ENCODE results near the gene ANXA11.
A peak's percentile ranks its signal among the peaks of the same experiment; 100 is the strongest.
"Not testable (repeated sequence)": the region's sequence is repeated elsewhere in the genome, so short reads cannot be mapped to it uniquely, and the experiment has no call there.

ANXA11 gene

DNA sequence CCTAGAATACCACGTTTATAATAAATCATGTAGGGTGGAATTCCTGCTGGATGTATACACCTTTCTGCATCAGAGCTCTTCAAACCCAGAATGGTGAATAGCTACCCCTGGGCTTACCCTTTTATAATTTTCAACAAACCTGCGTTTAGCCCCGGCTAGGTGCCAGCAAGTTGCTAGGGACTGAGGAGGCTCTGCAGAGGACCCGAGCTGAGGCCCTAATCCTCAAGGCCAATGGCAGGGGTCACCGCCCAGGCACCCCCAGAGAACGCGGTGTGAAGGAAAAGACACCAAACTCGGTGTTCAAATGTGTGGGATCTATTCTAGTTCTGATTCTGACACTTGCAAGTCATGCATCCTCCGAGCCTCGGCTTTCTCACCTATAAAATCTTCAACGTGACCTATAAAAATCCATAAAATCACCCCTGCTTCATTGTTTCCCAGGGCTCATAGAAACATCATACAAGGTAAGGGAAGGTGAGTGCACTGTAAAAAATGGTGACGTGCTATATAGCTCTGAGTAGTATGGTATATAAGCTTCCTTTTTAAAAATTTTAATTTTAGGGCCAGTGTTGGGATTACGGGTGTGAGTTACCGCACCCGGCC, 2.5 kb upstream of the ANXA11 start:
- no peak for DNase-seq

DNA sequence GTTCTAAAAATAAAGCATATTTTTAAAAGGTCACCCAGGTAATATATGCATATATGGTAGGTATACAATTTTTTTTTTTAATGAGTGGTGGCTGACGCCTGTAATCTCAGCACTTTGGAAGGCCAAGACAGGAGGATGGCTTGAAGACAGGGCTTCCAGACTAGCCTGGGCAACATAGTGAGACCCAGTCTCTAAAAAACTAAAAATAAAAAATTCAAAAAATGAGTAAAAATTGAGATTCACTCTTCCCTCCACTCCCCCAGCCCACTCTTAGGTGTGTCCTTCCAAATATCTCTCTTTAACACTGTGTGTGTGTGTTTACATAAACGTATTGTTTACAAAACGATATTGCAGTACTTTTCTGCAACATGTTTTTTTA, 929 bp upstream of the ANXA11 start:
- no peak for DNase-seq

- no peak for DNase-seq
These were observed 460 bp downstream of the ANXA11 start for GRCh38 chr10:80204677-80205476.

DNA sequence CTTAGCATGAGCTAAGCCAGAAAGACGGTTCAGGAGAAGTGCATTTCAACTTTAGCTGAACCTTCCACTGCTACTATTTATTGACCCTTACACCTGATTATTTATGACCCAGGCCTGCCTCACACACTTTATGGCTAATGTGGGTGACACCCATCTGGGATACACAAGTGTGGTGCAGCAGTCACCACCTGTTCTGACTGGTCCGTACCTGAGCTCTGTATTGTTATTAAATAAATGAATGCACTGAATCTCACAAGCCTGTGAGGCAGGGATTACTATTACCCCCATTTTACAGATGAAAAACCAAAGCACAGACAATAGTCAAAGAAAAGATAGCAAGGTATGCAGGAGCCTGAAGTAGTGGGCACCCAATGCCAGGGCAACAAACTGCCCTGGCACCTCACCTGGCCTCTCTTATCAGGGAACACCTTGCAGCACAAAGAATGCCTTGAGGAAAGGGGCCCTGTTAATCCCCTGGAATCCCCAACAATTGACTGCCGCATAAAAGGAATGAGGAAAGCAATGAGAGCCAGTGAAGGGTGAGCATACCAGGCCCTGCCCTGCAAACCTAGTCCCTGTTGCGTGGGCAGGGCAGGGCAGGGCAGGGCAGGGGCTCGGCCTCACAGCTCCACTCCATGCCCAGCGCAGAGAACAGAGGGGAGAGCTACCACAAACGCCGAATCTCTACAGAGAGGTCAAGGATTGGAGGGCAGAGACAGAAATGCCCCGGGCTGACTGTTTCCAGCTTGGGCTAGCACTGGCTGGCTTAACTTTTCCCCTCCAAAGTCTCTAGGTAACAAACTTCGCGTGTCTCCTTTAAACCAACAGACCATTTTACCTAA, 1.3 kb downstream of the ANXA11 start:
- no peak for DNase-seq

GRCh38 chr10:80202934-80203834, 2.2 kb downstream of the ANXA11 start:
- DNase-seq = peak; percentile 89 to 90

DNA sequence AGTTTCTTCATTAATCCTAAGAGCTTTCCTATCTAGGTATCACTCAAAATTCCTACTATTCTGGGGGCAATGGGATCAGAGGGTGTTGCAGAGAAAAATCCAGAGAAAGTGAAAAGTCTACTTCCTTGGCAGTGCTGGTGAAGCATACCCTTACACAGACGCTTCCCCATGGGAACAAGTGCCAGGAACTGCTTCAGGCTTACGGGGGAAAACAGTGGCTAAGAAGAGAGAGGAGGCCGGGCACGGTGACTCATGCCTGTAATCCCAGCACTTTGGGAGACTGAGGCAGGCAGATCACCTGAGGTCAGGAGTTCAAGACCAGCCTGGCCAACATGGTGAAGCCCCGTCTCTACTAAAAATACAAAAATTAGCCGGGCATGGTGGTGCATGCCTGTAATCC, 2.8 kb downstream of the ANXA11 start:
- not testable (repeated sequence) for DNase-seq

DNA sequence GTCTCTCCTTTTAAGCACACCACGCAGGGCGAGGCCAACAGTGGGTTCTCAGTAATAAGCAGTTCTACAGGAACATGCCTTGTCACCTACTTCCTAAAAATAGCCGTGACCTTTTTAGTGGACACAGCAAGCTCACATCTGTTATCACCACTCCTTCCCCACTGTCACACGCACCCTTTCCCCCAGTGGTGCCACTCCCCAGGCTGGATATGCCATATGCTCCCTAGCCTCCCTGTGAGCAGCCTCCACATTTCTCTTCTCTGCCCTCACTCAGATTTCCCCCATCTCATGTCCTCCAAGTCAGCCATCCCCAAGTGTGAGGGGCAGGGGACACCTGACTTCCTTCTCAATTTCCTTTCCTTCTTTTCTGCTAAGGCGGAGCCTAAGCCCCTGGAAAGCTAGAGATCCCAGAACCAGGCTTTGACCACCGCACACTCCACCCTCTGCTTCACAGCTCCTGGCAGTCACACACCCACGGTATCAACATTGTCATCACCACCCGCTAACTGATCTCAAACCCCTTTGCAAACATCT, 3.7 kb downstream of the ANXA11 start:
- DNase-seq = no peak

DNA sequence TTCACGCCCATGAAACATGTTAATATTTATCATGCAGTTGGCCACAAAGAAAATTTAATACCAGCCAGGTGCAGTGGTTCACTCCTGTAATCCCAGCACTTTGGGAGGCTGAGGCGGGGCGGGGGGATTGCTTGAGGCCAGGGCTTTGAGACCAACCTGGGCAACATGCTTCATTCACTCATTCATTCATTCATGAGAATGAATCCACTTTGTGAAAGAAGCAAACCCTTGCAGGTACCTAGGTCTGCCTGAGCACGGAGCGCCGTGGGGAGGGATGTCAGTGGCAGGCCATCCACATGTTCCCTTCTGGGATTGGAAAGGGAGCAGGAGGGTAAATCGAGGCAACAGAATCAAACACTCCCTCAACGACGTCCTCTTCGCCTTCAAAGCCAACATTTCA, 4.7 kb downstream of the ANXA11 start:
- no peak for DNase-seq

DNA sequence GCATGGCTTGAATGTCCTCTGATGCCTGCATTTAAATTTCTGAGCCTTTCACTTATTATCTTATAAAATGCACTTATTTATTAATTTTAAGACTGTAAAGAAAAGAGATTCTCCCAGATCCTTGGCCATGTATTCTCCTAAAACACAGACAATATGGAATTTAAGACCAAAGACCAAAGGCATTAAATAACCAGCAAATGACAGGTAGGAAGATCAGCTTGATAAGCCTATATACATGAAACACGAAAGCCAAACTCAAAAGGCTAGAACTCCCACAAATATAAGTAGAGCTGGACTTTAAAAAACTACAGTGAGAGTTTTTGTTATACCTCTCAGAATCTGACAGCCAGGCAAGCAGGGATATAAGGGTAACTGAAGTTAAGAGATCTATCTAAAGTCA, 5.1 kb downstream of the ANXA11 start:
- no peak for DNase-seq

DNA sequence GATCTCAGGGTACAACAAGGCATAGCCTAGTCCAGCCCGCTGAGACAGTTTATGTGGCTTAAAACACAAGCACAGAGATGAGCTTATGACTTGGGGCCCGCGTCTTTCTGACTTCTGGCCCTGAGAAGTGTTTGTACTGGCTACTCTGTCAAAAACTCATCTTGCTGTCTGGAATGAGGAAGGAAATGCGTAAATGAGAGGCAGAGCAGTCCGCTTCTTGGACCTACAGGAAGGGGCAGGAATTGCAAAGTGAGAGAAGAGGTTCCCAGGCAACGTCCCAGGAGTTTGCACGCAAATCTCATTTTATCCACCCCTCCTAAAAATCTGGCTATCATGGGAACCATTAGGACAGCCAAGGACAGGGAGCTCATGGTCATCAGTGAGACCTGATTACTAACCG, 5.5 kb downstream of the ANXA11 start:
- DNase-seq = peak; percentile 73 to 79

- no peak for DNase-seq
These were observed 7.1 kb downstream of the ANXA11 start for GRCh38 chr10:80197972-80198916.

- DNase-seq = no peak
These were observed 8.4 kb downstream of the ANXA11 start for GRCh38 chr10:80196950-80197315.

DNA sequence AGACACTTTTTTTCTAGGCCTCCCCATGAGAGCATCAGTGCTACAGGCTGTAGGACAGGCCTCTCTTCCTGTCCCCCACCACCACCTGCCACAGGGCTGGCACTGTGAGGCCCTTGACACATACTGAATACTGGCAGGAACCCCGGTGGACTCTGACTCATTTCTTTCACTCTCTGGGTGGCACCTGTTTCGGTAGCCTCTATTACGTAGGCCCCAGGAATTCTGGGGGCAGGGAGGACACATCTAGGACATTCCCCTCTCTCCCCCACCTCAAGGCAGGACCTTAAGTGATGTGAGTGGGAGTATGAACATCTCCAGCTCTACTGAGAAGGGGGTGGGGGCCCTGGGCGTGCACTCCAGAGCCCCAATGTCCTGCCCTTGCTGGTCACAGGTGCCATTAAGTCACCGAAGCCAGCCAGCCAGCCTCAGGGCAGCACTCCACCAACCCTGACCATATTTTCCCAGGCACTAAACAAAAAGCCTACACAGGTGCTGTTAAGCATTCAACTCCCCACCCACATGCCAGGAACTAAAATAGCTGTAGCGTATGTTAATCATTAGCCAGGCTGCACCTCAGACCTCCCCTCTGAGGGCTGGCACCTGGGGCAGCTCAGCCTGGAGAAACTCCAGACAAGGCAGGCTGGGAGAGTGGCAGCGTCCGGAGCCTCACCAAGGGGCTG, 8.9 kb downstream of the ANXA11 start:
- no peak for DNase-seq

DNA sequence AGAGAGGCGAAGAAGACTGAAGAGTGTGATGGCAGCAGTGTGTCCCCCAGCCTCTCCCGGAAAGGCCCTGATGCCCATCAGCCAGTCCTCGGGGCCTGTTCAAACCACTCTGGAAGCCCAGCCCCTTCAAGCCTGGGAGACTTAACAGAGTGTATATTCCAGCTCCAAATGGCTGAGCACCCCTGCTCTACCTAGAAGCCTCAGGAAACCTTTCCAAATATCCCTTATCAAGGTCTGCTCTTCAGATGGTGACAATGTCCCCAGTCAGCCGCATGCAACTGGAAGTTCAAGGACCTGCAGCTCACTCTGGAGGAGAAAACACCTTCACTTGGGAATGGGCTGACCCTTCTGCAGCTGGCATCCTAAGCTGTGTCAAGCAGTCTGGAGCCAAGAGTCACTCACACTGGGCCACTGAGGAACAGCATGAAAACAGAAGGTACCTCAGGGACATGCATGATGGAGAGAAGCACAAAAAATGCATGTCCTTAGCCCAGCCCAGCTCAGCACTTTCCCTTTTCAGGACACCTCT, 10.2 kb downstream of the ANXA11 start:
- no peak for DNase-seq

DNA sequence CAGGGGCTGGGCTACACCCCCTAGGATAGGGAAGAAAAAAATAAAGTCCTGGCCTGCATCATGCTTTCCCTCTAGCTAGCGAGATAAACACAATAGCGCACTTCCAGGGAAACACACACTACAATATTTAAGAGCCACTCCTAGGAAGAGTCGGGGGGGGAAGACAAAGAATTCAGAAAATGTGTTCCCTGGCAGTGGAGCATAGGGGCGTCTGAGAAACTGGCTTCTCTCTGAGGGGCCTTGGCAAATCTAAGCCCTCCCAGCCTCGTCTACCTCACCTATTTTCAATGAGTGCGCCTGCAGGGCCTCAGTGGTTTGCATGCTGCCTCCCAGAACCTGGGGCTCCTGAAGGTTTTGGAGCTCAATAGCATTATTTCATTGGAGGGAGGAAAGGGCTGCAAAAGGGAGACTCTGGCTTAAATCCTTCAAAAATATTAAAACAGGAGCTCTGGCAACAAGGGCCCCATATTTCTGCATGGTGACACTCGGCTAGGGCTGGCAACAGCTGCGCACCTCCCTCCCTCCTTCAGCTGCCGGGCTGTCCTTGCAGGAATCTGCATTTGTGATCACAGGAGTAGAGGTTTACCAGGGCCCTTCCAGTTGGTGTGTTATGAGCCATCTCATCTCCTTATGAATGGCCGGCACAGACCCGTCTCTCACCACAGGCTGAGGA, 10.8 kb downstream of the ANXA11 start:
- no peak for DNase-seq

DNA sequence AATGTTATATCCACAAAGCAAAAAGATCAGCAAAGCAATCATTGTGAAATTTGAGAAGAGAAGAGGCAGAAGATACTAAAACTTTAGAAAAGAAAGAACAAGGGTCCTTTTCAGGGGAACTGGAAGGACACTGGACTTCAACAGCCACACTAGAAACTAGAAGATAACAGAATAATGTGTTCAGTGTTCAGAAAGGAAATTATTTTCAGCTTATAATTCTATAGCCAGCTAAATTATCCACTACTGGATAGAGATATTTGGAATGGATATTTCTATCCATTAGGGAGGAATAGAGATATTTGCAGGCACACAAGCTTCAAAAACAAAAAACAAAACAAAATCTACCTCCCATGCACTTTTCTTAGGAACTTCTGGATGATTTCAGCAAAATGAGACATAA, 12.8 kb downstream of the ANXA11 start:
- DNase-seq = no peak

GRCh38 chr10:80191589-80192270, 13.6 kb downstream of the ANXA11 start:
- DNase-seq = no peak

GRCh38 chr10:80188713-80189112, 16.6 kb downstream of the ANXA11 start:
- DNase-seq = no peak

Data from AML-193 (cell line).